Breast epithelium (tissue), 3 donors: ENCODE data around the gene RNPC3.

Experiments used
- POLR2A ChIP-seq: fragments of 450-650 bp; IDR thresholded peaks from one replicate; pipeline ENCODE4 v1.6.1; 2016; ENCODE audit warnings: antibody characterized with exemption, mild to moderate bottlenecking, moderate library complexity
- TF ChIP-seq, protein P1 (sequence below), 3 donors: fragments of 450-650 bp; IDR thresholded peaks; one replicate each; pipeline ENCODE4 v1.5.1; 2016 to 2017; ENCODE audit warnings: antibody characterized with exemption in 3 of 3, mild to moderate bottlenecking in 3 of 3, moderate library complexity in 3 of 3

DNA sequence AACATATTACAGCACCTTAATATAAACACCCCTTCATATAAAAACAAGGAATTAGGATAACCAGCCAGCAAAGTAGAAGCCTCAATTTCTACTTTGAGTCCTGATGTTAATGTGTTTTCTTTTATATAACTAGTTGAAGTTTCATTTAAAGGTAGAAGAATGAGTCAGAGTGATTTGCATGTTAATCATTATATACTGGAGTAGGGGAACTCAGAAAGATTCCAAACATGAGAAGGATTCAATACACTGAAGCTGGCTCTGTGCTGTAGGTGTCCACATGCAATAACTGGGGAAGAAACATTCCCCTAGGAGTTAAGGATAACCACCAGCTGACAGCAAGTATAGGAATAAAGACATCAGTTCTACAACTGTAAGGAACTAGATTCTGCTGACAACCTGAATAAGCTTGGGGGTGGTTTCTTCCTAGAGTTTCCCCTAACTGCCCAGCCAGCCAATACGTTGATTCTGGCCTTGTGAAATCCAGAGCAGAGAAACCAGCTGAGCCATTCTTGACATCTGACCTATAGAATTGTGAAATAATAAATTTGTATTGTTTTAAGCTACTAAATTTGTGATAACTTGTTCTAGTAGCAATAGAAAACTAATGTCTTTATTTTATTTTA, 33.4 kb upstream of the RNPC3 start:
- TF ChIP-seq, protein P1, sequence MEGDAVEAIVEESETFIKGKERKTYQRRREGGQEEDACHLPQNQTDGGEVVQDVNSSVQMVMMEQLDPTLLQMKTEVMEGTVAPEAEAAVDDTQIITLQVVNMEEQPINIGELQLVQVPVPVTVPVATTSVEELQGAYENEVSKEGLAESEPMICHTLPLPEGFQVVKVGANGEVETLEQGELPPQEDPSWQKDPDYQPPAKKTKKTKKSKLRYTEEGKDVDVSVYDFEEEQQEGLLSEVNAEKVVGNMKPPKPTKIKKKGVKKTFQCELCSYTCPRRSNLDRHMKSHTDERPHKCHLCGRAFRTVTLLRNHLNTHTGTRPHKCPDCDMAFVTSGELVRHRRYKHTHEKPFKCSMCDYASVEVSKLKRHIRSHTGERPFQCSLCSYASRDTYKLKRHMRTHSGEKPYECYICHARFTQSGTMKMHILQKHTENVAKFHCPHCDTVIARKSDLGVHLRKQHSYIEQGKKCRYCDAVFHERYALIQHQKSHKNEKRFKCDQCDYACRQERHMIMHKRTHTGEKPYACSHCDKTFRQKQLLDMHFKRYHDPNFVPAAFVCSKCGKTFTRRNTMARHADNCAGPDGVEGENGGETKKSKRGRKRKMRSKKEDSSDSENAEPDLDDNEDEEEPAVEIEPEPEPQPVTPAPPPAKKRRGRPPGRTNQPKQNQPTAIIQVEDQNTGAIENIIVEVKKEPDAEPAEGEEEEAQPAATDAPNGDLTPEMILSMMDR (IDR thresholded peaks at IDR 0.05), result no peak
- no peak for TF ChIP-seq POLR2A
